Colon (tissue), 2 donors: ENCODE measurements around the gene ZFP90.

ENCODE experiments used
- FAIRE-seq: peaks from 2 replicates; lab custom pipeline; 2012; peaks lifted over from hg19 to GRCh38; lab: Jason Lieb, UNC
- donor health status: control.
- donor health status: control.

The ZFP90 gene

DNA sequence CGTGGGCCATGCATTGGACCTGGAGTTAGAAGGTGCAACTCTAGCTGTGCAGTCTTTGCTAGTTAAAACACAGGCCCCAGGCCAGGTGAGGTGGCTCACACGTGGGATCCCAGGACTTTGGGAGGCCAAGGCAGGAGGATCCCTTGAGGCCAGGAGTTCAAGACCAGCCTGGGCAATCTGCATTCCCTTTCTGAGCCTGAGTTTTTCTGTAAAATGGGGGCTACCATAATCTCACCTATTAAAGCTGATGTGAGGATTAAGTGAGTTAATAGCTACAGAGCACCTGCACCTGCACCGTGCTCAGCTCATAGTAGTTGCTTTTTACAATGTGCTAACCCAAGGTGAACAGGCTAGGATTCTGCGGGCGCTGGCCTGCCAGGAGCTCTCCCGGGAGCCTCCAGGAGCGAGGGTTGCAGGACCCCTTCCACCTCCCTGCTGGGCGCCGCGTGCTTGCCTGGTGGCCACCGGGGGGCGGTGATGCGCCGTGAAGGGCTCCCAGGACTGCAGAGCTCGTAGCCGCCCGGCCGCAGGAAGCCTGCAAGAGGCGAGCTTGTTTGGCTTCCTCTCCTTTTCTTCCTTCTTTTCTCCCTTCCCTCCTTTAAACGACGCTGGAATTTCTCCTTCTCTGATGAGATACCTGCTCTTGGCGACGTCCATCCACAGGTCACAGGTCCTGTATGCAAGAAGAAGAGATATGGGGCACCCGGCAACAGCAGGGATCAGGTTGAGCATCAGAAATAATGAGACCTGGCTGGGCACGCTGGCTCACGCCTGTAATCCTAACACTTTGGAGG, 51.3 kb downstream of the ZFP90 start:
- no peak for FAIRE-seq

DNA sequence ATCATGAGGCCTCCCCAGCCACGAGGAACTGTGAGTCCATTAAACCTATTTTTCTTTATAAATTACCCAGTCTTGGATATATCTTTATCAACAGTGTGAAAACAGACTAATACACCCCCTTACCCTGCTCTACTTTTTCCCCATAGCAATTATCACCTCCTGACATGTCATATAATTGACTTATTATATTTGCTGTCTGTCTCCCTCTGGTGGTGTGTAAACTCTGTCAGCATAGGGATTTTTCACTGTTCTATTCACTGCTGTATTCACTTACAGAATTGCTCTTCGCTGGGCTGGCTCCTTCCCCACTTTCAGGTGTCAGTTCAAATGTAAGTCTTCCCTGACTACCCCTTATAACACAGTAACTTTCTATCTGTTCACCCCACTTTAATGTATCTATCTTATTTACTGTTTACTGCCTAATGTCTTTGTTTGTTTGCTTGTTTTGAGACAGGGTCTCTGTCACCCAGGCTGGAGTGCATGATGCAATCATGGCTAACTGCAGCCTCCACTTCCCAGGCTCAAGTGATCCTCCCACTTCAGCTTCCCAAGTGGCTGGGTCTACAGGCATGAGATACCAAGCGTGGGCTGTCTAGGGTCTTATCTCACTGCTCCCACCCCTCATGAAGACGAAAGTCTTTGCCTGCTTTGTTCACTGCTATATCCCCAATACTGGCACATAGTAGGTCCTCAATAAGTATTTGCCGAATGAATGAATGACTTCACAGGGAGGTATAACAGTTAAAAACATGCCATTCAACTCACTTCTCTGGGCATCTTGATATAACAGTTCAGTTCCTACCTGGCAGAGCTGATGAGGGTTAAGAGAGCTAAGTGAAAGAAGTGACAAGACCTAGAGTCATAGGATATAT, 53.6 kb downstream of the ZFP90 start:
- FAIRE-seq, result no peak

DNA sequence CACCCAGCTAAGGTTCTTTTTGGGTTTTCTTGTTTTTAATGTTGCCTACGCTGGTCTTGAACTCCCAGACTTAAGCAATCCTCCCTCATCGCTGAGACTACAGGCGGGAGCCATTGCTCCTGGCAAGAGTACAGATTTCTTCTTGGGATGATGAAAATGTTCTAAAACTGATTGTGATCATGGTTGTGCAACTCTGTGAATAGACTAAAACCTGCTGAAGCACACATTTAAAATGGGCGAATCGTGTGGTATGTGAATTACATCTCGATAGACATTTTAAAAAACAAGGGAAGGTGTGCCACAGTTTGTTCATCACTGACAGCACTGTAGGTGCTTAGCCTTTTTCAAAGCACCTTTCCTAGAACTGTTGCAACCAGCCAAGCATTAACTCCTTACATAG, 57.2 kb downstream of the ZFP90 start:
- FAIRE-seq, result no peak

GRCh38 chr16:68599586-68599985, 60.5 kb downstream of the ZFP90 start:
- no peak for FAIRE-seq

- no peak for FAIRE-seq
Measured at GRCh38 chr16:68605746-68606145, 66.7 kb downstream of the ZFP90 start.

GRCh38 chr16:68607443-68607842, 68.4 kb downstream of the ZFP90 start:
- no peak for FAIRE-seq

DNA sequence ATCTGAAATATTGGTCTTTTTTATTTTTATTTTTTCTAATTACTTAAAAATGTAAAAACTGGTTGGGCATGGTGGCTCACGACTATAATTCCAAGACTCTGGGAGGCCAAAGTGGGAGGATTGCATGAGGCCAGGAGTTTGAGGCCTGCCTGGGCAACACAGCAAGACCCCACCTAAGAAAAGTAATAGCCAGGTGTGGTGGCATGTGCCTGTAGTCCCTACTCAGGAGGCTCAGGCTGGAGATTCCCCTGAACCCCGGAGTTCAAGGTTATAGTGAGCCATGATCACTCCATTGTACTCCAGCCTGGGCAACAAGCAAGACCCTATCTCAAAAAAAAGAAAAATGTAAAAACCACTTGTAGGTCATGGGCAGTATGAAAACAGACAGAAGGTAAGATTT, 69.2 kb downstream of the ZFP90 start:
- no peak for FAIRE-seq

GRCh38 chr16:68612996-68613395, 73.9 kb downstream of the ZFP90 start:
- no peak for FAIRE-seq

- FAIRE-seq, result no peak
Measured at GRCh38 chr16:68617734-68618133, 78.6 kb downstream of the ZFP90 start.
